Mucosa of descending colon (tissue), 3 donors: ENCODE measurements around the gene RTN4R. TPM values are rescaled to one million over a fixed set of nuclear protein-coding genes. Genes with fewer than 3 reads are reported as not detected.
"Not testable (repeated sequence)": the region's sequence is repeated elsewhere in the genome, so short reads cannot be mapped to it uniquely, and the experiment has no call there.

Experiments
- ATAC-seq: fragments of 200-7000 bp; cut with Tn5 transposase; one replicate; pipeline ENCODE4 v1.9.1; 2020; ENCODE audit warnings: mild to moderate bottlenecking, moderate library complexity
- DNase-seq, 3 donors: peaks; one replicate each; pipeline ENCODE4 v3.0.0-alpha.2; 2020
- H3K36me3 ChIP-seq: fragments of 200-600 bp; one replicate; pipeline ENCODE4 v1.8.0; 2021; ENCODE audit warnings: low read depth, mild to moderate bottlenecking
- H3K4me1 ChIP-seq: fragments of 200-600 bp; one replicate; pipeline ENCODE4 v1.8.0; 2021; ENCODE audit warnings: low read depth, mild to moderate bottlenecking
- H3K4me3 ChIP-seq: fragments of 200-600 bp; one replicate; pipeline ENCODE4 v1.8.0; 2021; ENCODE audit warnings: mild to moderate bottlenecking
- H3K9me3 ChIP-seq: fragments of 200-600 bp; one replicate; pipeline ENCODE4 v1.8.0; 2021; ENCODE audit warnings: mild to moderate bottlenecking
- intact Hi-C, 2 donors: fragments of 100-400 bp; cut with DNase I in 1 of 2; cut with micrococcal nuclease in 1 of 2; formaldehyde crosslinking; loops; one replicate each; pipeline versions ENCODE4 v1.11.0 to v1.11.1; 2022; cut with DNase I, micrococcal nuclease
- total RNA-seq, 3 donors: library from RNA; stranded (reverse); fragmentation: NEBNext Ultra II Directional in 2 of 3; extraction: Animal tissue kit (Norgen Biotek cat#: 25700) in 2 of 3; gene quantifications; one replicate each; pipeline versions ENCODE4 v1.2.1 to v1.2.4, GENCODE V29; 2021 to 2023
- TF ChIP-seq, protein P1 (sequence below): fragments of 200-600 bp; IDR thresholded peaks from one replicate; pipeline ENCODE4 v1.8.0; 2022; ENCODE audit warnings: antibody characterized with exemption, mild to moderate bottlenecking
- donor health status: DM: no; HTN: no; CAD: no; lungs with moderate emphysema.
- donor health status: DM: no; HTN: no; CAD: no.
- donor health status: DM: no; HTN: yes; CAD: no.

Gene RTN4R
- total RNA-seq, 3 donors from 2014 or later = 1.6 to 3.5 (median 2.5) TPM

DNA sequence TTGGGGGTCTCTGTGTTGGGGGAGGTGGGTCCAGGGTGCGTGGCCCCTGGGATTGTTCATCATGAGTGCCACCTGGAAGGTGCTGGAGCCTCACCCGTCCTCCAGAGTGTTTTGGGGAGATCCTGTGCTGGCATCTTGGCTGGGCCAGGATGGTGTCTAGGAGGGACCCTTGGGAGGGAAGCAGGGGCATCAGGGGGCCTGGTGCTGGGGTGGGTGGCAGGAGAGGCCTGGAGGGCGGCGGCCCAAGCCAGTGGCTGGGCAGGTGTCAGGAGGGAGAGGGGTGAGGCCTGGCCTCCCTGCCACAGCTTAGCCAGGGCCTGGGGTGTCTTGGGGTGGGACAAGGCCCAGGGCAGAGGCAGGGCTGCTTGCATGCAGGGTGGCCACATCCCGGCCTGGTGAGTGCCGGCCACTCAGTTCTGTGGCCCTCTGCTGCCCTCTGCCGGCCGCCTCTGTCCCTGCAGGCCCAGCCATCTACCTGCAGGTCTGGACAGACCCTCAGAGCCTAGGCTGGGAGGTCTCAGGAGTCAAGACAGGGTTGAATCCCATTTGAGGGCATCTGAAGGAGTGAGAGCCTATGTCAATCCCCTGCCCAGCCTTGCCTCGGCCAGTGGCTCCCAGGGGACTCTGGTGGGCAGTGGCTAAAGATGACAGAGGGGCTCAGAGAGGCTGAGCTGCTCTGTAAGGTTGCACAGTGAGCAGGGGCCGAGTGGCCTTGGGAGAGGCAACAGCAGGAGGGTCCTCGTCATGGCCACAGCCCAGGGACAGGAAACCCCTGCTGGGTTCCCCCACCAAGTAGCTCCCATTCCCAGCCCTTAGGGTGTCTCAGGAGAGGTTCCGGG is 17.6 kb upstream of the RTN4R start:
- H3K4me3 ChIP-seq, H3K36me3 ChIP-seq, H3K4me1 ChIP-seq, H3K9me3 ChIP-seq: not testable (repeated sequence)
- intact Hi-C loops = loop anchor here in 1 of 2 donors (5.0 kb wide), 1 partner anchor 128 kb away; no protein-coding TSS in a partner anchor
- peak; percentile 76 to 93 (median 83) for DNase-seq
- TF ChIP-seq, protein P1, sequence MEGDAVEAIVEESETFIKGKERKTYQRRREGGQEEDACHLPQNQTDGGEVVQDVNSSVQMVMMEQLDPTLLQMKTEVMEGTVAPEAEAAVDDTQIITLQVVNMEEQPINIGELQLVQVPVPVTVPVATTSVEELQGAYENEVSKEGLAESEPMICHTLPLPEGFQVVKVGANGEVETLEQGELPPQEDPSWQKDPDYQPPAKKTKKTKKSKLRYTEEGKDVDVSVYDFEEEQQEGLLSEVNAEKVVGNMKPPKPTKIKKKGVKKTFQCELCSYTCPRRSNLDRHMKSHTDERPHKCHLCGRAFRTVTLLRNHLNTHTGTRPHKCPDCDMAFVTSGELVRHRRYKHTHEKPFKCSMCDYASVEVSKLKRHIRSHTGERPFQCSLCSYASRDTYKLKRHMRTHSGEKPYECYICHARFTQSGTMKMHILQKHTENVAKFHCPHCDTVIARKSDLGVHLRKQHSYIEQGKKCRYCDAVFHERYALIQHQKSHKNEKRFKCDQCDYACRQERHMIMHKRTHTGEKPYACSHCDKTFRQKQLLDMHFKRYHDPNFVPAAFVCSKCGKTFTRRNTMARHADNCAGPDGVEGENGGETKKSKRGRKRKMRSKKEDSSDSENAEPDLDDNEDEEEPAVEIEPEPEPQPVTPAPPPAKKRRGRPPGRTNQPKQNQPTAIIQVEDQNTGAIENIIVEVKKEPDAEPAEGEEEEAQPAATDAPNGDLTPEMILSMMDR = peak; percentile 84
- peak; percentile 92 for ATAC-seq

DNA sequence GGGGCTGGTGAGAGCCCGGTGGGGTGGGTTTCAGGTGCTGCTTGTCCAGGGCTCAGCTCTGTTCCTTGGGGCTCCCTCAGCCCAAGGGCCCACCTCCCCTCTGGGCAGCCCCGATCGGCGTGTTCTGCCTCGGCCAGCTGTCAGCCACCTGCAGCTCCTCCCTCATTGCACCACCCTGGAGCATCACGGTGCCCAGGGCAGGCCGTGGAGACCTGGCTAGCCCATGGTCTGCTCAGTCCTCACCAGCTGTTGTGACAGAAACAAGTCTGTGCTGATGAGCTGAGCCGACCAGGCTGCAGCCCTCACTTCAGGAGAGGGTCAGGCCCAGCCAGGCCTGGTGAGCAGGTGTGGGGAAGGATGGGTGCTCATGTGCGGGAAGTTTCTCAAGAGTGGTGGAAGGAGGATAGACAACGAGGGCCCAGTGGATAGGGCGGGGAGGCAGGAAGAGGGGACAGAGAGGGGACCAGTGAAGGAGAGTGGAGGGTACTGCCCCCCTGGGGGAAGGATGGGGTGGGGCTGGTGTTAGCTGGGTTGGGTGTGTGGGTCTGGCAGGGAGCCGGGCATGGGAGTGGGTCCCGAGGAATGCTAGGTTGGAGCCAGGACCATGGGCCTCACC is 16.5 kb upstream of the RTN4R start:
- Histone ChIP-seq H3K36me3 (no peaks in the 10 kb centered on the region), H3K4me1 (no peaks in the 10 kb centered on the region), H3K4me3 (no peak overlapping the region), H3K9me3 (no peaks in the 10 kb centered on the region)
- intact Hi-C loops = loop anchor here in 1 of 2 donors (5.0 kb wide), 1 partner anchor 127 kb away; no protein-coding TSS in a partner anchor
- TF ChIP-seq, protein P1 = no peak
- DNase-seq (no peak), ATAC-seq (no peak)

DNA sequence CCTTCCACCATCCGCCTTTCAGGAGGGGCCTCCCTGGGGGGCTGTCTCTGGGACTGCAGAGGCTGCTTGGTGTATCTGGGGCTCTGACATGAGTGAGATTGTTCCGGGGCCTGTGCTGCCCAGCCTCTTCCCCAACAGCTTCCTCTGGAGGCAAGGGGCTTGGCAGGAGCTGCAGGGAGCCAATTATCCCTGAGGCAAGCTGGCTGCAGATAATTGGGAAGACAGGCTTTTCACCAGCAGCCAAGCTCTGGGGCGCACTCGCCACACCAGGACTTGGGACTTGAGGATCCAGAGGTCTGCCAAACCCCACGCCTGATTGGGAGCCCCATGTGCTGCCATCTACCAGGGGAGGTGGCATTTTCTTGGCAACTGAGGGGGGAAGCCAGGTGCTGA is 15.6 kb upstream of the RTN4R start:
- no peaks in the 10 kb centered on the region for H3K9me3 ChIP-seq
- H3K4me3 ChIP-seq = no peak overlapping the region
- intact Hi-C loops = no loop called here
- TF ChIP-seq, protein P1 = no peak
- H3K36me3 ChIP-seq = no peaks in the 10 kb centered on the region
- ATAC-seq = no peak
- DNase-seq = no peak
- no peaks in the 10 kb centered on the region for H3K4me1 ChIP-seq

GRCh38 chr22:20282901-20283673 is 15.0 kb upstream of the RTN4R start:
- H3K36me3 ChIP-seq = no peaks in the 10 kb centered on the region
- no peak for ATAC-seq
- no peaks in the 10 kb centered on the region for H3K4me1 ChIP-seq
- H3K4me3 ChIP-seq = no peak overlapping the region
- TF ChIP-seq, protein P1 = no peak
- DNase-seq = no peak
- no peaks in the 10 kb centered on the region for H3K9me3 ChIP-seq
- intact Hi-C loops = no loop called here

GRCh38 chr22:20281891-20282290 is 13.8 kb upstream of the RTN4R start:
- DNase-seq = no peak
- Histone ChIP-seq H3K36me3 (no peaks in the 10 kb centered on the region), H3K4me1 (no peaks in the 10 kb centered on the region), H3K9me3 (no peaks in the 10 kb centered on the region), H3K4me3 (no peak overlapping the region)
- TF ChIP-seq, protein P1 = no peak
- intact Hi-C loops = no loop called here
- no peak for ATAC-seq

DNA sequence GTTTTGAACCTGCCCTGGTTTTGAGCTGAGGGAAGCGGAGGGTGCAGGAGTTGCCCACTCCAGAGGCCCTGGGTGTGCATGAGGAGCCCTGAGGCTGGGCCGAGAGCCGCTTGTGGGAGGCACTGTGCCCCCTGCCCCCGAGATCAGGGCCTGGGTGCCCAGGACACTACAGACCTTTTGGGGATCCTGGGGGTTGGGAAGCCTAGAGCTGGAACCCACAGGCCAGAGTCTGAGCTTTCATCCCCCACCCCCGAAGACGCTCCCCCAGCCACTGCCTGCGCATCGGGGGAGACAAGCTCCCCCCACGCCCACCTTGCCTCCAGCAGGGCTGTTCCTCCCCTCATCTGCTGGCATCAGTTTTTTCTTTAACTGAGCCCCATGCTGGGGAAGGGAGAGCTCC is 13.4 kb upstream of the RTN4R start:
- DNase-seq, H3K4me3 ChIP-seq, intact Hi-C loops, H3K4me1 ChIP-seq, H3K9me3 ChIP-seq, ATAC-seq, H3K36me3 ChIP-seq: not testable (repeated sequence)
